ENCODE measurements around the gene GRIP1.

GRIP1 gene

GRCh38 chr12:66612090-66612775 is 66.6 kb downstream of the GRIP1 start:
- no peak for TF ChIP-seq POLR2AphosphoS5 (IDR thresholded peaks at IDR 0.05; ENCODE audit: low read depth, low read length)
- TF ChIP-seq POLR2A (IDR thresholded peaks at IDR 0.05; ENCODE audit: low read depth, low read length) = no peak
- no peak for TF ChIP-seq TAF1 (IDR thresholded peaks at IDR 0.05; ENCODE audit: borderline replicate concordance, low read depth, low read length)
- no peak for DNase-seq (ENCODE audit: insufficient read length)
- peak; percentile 69 for FAIRE-seq

- TF ChIP-seq POLR2AphosphoS5 (IDR thresholded peaks at IDR 0.05; ENCODE audit: low read depth, low read length) = no peak
- TF ChIP-seq TAF1 (IDR thresholded peaks at IDR 0.05; ENCODE audit: borderline replicate concordance, low read depth, low read length) = no peak
- TF ChIP-seq POLR2A (IDR thresholded peaks at IDR 0.05; ENCODE audit: low read depth, low read length) = no peak
- FAIRE-seq (no peak), DNase-seq (ENCODE audit: insufficient read length) (no peak)
Observed at GRCh38 chr12:66607147-66607546, 71.7 kb downstream of the GRIP1 start.

GRCh38 chr12:66605293-66605692 is 73.6 kb downstream of the GRIP1 start:
- TF ChIP-seq POLR2AphosphoS5 (IDR thresholded peaks at IDR 0.05; ENCODE audit: low read depth, low read length) (no peak), TAF1 (IDR thresholded peaks at IDR 0.05; ENCODE audit: borderline replicate concordance, low read depth, low read length) (no peak), POLR2A (IDR thresholded peaks at IDR 0.05; ENCODE audit: low read depth, low read length) (no peak)
- FAIRE-seq = no peak
- no peak for DNase-seq (ENCODE audit: insufficient read length)

- TF ChIP-seq TAF1 (IDR thresholded peaks at IDR 0.05; ENCODE audit: borderline replicate concordance, low read depth, low read length) (no peak), POLR2A (IDR thresholded peaks at IDR 0.05; ENCODE audit: low read depth, low read length) (no peak), POLR2AphosphoS5 (IDR thresholded peaks at IDR 0.05; ENCODE audit: low read depth, low read length) (no peak)
- DNase-seq (ENCODE audit: insufficient read length) (no peak), FAIRE-seq (no peak)
Observed at GRCh38 chr12:66603981-66604479, 74.8 kb downstream of the GRIP1 start.

- TF ChIP-seq POLR2AphosphoS5 (IDR thresholded peaks at IDR 0.05; ENCODE audit: low read depth, low read length) (no peak), POLR2A (IDR thresholded peaks at IDR 0.05; ENCODE audit: low read depth, low read length) (no peak), TAF1 (IDR thresholded peaks at IDR 0.05; ENCODE audit: borderline replicate concordance, low read depth, low read length) (no peak)
- DNase-seq (ENCODE audit: insufficient read length) = no peak
- FAIRE-seq = no peak
Observed at GRCh38 chr12:66603461-66603860, 75.4 kb downstream of the GRIP1 start.

- no peak for DNase-seq (ENCODE audit: insufficient read length)
- FAIRE-seq = no peak
- TF ChIP-seq TAF1 (IDR thresholded peaks at IDR 0.05; ENCODE audit: borderline replicate concordance, low read depth, low read length) (no peak), POLR2AphosphoS5 (IDR thresholded peaks at IDR 0.05; ENCODE audit: low read depth, low read length) (no peak), POLR2A (IDR thresholded peaks at IDR 0.05; ENCODE audit: low read depth, low read length) (no peak)
Observed at GRCh38 chr12:66602483-66603143, 76.3 kb downstream of the GRIP1 start.

- TF ChIP-seq POLR2AphosphoS5 (IDR thresholded peaks at IDR 0.05; ENCODE audit: low read depth, low read length) (no peak), POLR2A (IDR thresholded peaks at IDR 0.05; ENCODE audit: low read depth, low read length) (no peak)
- no peak for FAIRE-seq
- DNase-seq (ENCODE audit: insufficient read length) = no peak
Observed at GRCh38 chr12:66600903-66601302, 78.0 kb downstream of the GRIP1 start.

- DNase-seq (ENCODE audit: insufficient read length) = no peak
- TF ChIP-seq TAF1 (IDR thresholded peaks at IDR 0.05; ENCODE audit: borderline replicate concordance, low read depth, low read length) (no peak), POLR2A (IDR thresholded peaks at IDR 0.05; ENCODE audit: low read depth, low read length) (no peak), POLR2AphosphoS5 (IDR thresholded peaks at IDR 0.05; ENCODE audit: low read depth, low read length) (no peak)
- FAIRE-seq = no peak
Observed at GRCh38 chr12:66599816-66600215, 79.1 kb downstream of the GRIP1 start.

- FAIRE-seq (peak; percentile 42), DNase-seq (ENCODE audit: insufficient read length) (no peak)
- TF ChIP-seq TAF1 (IDR thresholded peaks at IDR 0.05; ENCODE audit: borderline replicate concordance, low read depth, low read length) (no peak), POLR2A (IDR thresholded peaks at IDR 0.05; ENCODE audit: low read depth, low read length) (no peak), POLR2AphosphoS5 (IDR thresholded peaks at IDR 0.05; ENCODE audit: low read depth, low read length) (no peak)
Observed at GRCh38 chr12:66598608-66599007, 80.3 kb downstream of the GRIP1 start.

- FAIRE-seq (no peak), DNase-seq (ENCODE audit: insufficient read length) (no peak)
- TF ChIP-seq POLR2A (IDR thresholded peaks at IDR 0.05; ENCODE audit: low read depth, low read length) = no peak
- TF ChIP-seq POLR2AphosphoS5 (IDR thresholded peaks at IDR 0.05; ENCODE audit: low read depth, low read length) = no peak
- TF ChIP-seq TAF1 (IDR thresholded peaks at IDR 0.05; ENCODE audit: borderline replicate concordance, low read depth, low read length) = no peak
Observed at GRCh38 chr12:66598079-66598478, 80.8 kb downstream of the GRIP1 start.

GRCh38 chr12:66596199-66596598 is 82.7 kb downstream of the GRIP1 start:
- FAIRE-seq (no peak), DNase-seq (ENCODE audit: insufficient read length) (no peak)
- TF ChIP-seq TAF1 (IDR thresholded peaks at IDR 0.05; ENCODE audit: borderline replicate concordance, low read depth, low read length) = no peak
- TF ChIP-seq POLR2AphosphoS5 (IDR thresholded peaks at IDR 0.05; ENCODE audit: low read depth, low read length) = no peak
- TF ChIP-seq POLR2A (IDR thresholded peaks at IDR 0.05; ENCODE audit: low read depth, low read length) = no peak

- DNase-seq (ENCODE audit: insufficient read length) = no peak
- no peak for FAIRE-seq
- TF ChIP-seq POLR2A (IDR thresholded peaks at IDR 0.05; ENCODE audit: low read depth, low read length) = no peak
- no peak for TF ChIP-seq POLR2AphosphoS5 (IDR thresholded peaks at IDR 0.05; ENCODE audit: low read depth, low read length)
- no peak for TF ChIP-seq TAF1 (IDR thresholded peaks at IDR 0.05; ENCODE audit: borderline replicate concordance, low read depth, low read length)
Observed at GRCh38 chr12:66594688-66595087, 84.2 kb downstream of the GRIP1 start.
